HEK293 (cell line): ENCODE measurements around the gene ABT1.

Source experiments
- MZF1 ChIP-seq: fragments of 450-650 bp; formaldehyde crosslinking; IDR thresholded peaks from 2 replicates; pipeline ENCODE4 v1.5.1; 2017; ENCODE audit warnings: missing biosample characterization, missing genetic modification characterization, borderline replicate concordance
- ZNF169 ChIP-seq: fragments of 450-650 bp; formaldehyde crosslinking; IDR thresholded peaks from 2 replicates; pipeline ENCODE4 v1.5.1; 2016; ENCODE audit warnings: missing biosample characterization, missing genetic modification characterization
- ZNF274 ChIP-seq, 2 experiments: fragments of 200-500 bp in 1 of 2; fragments of 450-650 bp in 1 of 2; sonication (Bioruptor generic) in 1 of 2; formaldehyde crosslinking in 1 of 2; IDR thresholded peaks; 2 replicates each; pipeline versions ENCODE4 v1.5.1 to v1.6.1; 2014 to 2016; ENCODE audit warnings: borderline replicate concordance in 1 of 2, inconsistent platforms in 1 of 2, low read length in 1 of 2, missing biosample characterization in 1 of 2, missing genetic modification characterization in 1 of 2
- ZNF624 ChIP-seq: fragments of 450-650 bp; formaldehyde crosslinking; IDR thresholded peaks from 2 replicates; pipeline ENCODE4 v1.5.1; 2017; ENCODE audit warnings: missing biosample characterization, missing genetic modification characterization
- ZNF654 ChIP-seq: fragments of 450-650 bp; formaldehyde crosslinking; IDR thresholded peaks from 2 replicates; pipeline ENCODE4 v1.5.1; 2016; ENCODE audit warnings: low read depth, missing biosample characterization, missing genetic modification characterization
- ZNF707 ChIP-seq: fragments of 450-650 bp; formaldehyde crosslinking; IDR thresholded peaks from 2 replicates; pipeline ENCODE4 v1.5.1; 2016; ENCODE audit warnings: missing biosample characterization, missing genetic modification characterization
- TF ChIP-seq, protein P1 (sequence below): fragments of 450-650 bp; formaldehyde crosslinking; IDR thresholded peaks from 2 replicates; pipeline ENCODE4 v1.5.1; 2016; ENCODE audit warnings: missing biosample characterization, missing genetic modification characterization

DNA sequence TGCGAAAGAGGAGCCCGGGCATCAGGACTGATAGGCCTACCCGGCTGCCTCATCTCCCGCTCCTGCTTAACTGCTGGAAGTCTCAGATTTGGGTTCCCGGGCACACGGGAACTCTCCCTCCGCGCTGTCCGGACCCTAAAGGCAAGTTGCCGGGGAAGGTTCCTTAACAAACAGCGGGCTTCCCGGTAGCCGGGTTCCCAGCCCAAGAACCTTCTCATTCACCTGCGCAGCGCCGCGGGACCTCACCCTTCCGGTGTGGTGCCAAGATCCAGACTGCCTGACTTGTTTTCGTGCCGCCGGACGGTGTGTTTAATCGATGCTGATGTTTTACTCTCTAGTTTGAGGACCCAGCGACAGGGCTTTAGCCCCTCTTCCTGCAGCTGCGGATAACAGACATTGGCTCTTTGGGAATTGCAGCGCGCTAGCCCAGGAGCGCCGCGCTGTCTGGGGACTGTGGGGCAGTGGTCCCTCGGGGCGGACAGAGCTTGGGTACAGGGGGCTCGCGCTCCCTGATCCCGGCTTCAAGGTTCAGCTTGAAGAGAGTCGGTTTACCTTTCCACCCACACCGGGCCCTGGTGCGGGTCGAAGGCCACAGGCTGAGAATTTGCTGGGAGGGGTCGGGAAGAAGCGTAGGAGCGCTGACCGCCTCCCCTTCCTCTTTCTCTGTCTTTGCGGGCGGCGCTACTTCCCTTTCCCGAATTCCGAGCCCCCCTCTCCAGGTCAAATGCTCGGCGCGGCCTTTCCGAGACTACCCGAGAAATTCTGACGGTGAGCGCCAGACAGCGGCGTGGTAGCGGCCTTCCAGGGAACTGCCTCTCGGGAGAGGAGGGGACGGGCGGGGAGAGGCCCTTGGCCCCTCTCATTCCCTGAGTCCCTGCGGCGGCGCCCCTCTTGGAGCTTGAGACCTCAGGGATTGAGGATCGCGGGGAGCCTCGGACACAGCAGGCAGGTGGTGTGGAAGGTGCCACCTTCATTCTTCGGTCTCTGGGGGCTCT, 17.2 kb downstream of the ABT1 start:
- TF ChIP-seq MZF1 (tag by site-specific recombination) (no peak), ZNF169 (no peak), ZNF274 (IDR thresholded peaks at IDR 0.05; ENCODE audit: low read length) (no peak), ZNF274 (tag by site-specific recombination; IDR thresholded peaks at IDR 0.05; ENCODE audit: borderline replicate concordance) (no peak), ZNF707 (tag by site-specific recombination) (no peak), ZNF624 (tag by site-specific recombination) (no peak), ZNF654 (no peak)
- TF ChIP-seq, protein P1, sequence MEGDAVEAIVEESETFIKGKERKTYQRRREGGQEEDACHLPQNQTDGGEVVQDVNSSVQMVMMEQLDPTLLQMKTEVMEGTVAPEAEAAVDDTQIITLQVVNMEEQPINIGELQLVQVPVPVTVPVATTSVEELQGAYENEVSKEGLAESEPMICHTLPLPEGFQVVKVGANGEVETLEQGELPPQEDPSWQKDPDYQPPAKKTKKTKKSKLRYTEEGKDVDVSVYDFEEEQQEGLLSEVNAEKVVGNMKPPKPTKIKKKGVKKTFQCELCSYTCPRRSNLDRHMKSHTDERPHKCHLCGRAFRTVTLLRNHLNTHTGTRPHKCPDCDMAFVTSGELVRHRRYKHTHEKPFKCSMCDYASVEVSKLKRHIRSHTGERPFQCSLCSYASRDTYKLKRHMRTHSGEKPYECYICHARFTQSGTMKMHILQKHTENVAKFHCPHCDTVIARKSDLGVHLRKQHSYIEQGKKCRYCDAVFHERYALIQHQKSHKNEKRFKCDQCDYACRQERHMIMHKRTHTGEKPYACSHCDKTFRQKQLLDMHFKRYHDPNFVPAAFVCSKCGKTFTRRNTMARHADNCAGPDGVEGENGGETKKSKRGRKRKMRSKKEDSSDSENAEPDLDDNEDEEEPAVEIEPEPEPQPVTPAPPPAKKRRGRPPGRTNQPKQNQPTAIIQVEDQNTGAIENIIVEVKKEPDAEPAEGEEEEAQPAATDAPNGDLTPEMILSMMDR (tag by site-specific recombination), result no peak
